ENCODE results near the gene SOCS3. TPM values are rescaled to one million over a fixed set of nuclear protein-coding genes. Genes with fewer than 3 reads are reported as not detected.

Gene SOCS3
- total and polyA plus RNA-seq, 2 experiments from 2014 or later: 13.2 to 32.9 TPM

DNA sequence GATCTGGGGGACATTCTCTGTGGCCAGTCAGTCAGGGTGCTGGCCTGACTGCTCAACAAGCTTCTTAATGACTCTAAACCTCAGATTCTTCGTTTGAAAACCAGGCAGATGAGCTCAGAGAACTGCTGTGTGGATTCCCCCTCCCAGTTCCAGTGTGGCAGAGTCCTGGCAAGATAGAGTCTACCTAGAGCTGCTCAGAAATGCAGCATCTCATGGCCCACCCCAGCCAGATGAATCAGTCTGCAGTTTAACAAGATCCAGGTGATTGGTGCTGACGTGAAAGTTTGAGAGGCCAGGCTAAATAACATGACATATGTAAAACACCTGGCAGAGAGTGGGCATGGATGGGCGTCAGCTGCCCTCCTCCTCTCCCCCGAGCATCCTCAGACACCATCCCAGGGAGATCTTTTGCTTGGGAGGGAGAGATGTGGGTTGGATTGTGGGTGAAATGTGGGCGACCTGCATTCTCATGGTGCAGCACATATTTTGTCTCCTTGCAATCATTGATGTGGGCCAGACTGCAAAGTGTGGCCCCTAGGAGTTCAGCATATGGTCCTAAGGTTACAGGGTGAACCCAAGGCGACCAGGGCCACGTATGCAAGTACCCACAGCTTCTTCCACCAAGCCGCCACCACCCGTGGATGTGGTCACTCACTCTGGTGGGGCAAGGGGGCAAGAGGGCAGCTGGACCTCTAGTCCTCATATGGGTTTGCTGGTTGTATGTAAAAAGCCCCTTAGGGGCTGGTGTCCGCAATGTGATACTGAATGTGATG is 19.5 kb downstream of the SOCS3 start:
- H3K27ac Mint-ChIP-seq: no peak overlapping the region
- Histone ChIP-seq H3K36me3 (ENCODE audit: insufficient read depth) (no peaks in the 10 kb centered on the region), H3K4me2 (no peak overlapping the region), H3K9me2 (ENCODE audit: insufficient read depth) (no peaks in the 10 kb centered on the region), H3K79me2 (replicated peaks; ENCODE audit: insufficient read depth) (no peaks in the 10 kb centered on the region), H3K4me1 (ENCODE audit: insufficient read depth) (peaks cover 20% of the 10 kb centered on the region), H3K4me3 (no peak overlapping the region), H3K27me3 (ENCODE audit: insufficient read depth) (peaks cover 22% of the 10 kb centered on the region), H3K27ac (ENCODE audit: low read depth) (no peak overlapping the region), H2AFZ (no peak overlapping the region), H4K20me1 (replicated peaks; ENCODE audit: insufficient read depth) (no peaks in the 10 kb centered on the region), H3F3A (replicated peaks; ENCODE audit: low read depth) (0 out of 2 replicates have a peak, but pooled peaks cover 13% of the 10 kb centered on the region)
- DNase-seq (ENCODE audit: low spot score) (no peak), ATAC-seq (no peak)
- H3K36me3 Mint-ChIP-seq (ENCODE audit: low read depth): no peaks in the 10 kb centered on the region
- peak overlapping the region; percentile 54 for H3K4me3 Mint-ChIP-seq
- H3K4me1 Mint-ChIP-seq: peaks cover 32% of the 10 kb centered on the region
- TF ChIP-seq, protein P1, sequence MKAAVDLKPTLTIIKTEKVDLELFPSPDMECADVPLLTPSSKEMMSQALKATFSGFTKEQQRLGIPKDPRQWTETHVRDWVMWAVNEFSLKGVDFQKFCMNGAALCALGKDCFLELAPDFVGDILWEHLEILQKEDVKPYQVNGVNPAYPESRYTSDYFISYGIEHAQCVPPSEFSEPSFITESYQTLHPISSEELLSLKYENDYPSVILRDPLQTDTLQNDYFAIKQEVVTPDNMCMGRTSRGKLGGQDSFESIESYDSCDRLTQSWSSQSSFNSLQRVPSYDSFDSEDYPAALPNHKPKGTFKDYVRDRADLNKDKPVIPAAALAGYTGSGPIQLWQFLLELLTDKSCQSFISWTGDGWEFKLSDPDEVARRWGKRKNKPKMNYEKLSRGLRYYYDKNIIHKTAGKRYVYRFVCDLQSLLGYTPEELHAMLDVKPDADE (IDR thresholded peaks at IDR 0.05): no peak
- TF ChIP-seq JUNB (IDR thresholded peaks at IDR 0.05; ENCODE audit: unreplicated experiment) (no peak), EZH2phosphoT487 (IDR thresholded peaks at IDR 0.05; ENCODE audit: unreplicated experiment) (no peak), STAT1 (IDR thresholded peaks at IDR 0.05; ENCODE audit: unreplicated experiment) (no peak)
- TF ChIP-seq, protein P2, sequence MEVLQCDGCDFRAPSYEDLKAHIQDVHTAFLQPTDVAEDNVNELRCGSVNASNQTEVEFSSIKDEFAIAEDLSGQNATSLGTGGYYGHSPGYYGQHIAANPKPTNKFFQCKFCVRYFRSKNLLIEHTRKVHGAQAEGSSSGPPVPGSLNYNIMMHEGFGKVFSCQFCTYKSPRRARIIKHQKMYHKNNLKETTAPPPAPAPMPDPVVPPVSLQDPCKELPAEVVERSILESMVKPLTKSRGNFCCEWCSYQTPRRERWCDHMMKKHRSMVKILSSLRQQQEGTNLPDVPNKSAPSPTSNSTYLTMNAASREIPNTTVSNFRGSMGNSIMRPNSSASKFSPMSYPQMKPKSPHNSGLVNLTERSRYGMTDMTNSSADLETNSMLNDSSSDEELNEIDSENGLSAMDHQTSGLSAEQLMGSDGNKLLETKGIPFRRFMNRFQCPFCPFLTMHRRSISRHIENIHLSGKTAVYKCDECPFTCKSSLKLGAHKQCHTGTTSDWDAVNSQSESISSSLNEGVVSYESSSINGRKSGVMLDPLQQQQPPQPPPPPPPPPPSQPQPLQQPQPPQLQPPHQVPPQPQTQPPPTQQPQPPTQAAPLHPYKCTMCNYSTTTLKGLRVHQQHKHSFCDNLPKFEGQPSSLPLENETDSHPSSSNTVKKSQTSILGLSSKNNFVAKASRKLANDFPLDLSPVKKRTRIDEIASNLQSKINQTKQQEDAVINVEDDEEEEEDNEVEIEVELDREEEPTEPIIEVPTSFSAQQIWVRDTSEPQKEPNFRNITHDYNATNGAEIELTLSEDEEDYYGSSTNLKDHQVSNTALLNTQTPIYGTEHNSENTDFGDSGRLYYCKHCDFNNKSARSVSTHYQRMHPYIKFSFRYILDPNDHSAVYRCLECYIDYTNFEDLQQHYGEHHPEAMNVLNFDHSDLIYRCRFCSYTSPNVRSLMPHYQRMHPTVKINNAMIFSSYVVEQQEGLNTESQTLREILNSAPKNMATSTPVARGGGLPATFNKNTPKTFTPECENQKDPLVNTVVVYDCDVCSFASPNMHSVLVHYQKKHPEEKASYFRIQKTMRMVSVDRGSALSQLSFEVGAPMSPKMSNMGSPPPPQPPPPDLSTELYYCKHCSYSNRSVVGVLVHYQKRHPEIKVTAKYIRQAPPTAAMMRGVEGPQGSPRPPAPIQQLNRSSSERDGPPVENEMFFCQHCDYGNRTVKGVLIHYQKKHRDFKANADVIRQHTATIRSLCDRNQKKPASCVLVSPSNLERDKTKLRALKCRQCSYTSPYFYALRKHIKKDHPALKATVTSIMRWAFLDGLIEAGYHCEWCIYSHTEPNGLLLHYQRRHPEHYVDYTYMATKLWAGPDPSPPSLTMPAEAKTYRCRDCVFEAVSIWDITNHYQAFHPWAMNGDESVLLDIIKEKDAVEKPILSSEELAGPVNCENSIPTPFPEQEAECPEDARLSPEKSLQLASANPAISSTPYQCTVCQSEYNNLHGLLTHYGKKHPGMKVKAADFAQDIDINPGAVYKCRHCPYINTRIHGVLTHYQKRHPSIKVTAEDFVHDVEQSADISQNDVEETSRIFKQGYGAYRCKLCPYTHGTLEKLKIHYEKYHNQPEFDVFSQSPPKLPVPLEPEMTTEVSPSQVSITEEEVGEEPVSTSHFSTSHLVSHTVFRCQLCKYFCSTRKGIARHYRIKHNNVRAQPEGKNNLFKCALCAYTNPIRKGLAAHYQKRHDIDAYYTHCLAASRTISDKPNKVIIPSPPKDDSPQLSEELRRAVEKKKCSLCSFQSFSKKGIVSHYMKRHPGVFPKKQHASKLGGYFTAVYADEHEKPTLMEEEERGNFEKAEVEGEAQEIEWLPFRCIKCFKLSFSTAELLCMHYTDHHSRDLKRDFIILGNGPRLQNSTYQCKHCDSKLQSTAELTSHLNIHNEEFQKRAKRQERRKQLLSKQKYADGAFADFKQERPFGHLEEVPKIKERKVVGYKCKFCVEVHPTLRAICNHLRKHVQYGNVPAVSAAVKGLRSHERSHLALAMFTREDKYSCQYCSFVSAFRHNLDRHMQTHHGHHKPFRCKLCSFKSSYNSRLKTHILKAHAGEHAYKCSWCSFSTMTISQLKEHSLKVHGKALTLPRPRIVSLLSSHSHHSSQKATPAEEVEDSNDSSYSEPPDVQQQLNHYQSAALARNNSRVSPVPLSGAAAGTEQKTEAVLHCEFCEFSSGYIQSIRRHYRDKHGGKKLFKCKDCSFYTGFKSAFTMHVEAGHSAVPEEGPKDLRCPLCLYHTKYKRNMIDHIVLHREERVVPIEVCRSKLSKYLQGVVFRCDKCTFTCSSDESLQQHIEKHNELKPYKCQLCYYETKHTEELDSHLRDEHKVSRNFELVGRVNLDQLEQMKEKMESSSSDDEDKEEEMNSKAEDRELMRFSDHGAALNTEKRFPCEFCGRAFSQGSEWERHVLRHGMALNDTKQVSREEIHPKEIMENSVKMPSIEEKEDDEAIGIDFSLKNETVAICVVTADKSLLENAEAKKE (CRISPR knock-in tag; IDR thresholded peaks at IDR 0.05): no peak
- H3K27me3 Mint-ChIP-seq (ENCODE audit: insufficient read depth, low read depth, poor library complexity): peaks cover 27% of the 10 kb centered on the region
- H3K9me3 Mint-ChIP-seq: no peaks in the 10 kb centered on the region; the same call in 2 of the 3 replicates
